NCI-H748 (cell line): ENCODE results near the gene RABGGTA.

Experiments
- DNase-seq: peaks from one replicate; lab custom pipeline; 2025; ENCODE audit not compliant: unreplicated experiment; lab: John Stamatoyannopoulos, UW

The RABGGTA gene

GRCh38 chr14:24280797-24281460 is 9.5 kb upstream of the RABGGTA start:
- no peak for DNase-seq

GRCh38 chr14:24279301-24280186 is 8.1 kb upstream of the RABGGTA start:
- DNase-seq, result peak; percentile 5

DNA sequence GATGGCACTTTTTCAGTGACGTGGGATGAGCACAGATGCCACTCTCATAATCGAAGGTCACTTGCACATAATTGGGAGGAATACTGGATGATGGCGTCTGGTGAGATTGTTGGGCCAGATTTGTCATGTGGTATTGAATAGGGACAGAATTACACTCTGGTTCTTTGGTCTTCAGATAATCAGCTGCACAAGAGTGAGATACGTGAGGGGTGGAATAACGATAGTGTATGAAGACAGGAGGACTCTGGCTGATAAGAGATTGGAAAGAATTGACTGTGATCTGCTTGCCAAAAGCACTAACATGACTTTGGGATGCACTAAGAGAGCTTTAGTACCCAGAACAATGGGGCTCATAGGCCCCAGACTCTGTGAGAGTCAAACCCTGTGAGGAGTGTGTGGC is 7.0 kb upstream of the RABGGTA start:
- no peak for DNase-seq

DNA sequence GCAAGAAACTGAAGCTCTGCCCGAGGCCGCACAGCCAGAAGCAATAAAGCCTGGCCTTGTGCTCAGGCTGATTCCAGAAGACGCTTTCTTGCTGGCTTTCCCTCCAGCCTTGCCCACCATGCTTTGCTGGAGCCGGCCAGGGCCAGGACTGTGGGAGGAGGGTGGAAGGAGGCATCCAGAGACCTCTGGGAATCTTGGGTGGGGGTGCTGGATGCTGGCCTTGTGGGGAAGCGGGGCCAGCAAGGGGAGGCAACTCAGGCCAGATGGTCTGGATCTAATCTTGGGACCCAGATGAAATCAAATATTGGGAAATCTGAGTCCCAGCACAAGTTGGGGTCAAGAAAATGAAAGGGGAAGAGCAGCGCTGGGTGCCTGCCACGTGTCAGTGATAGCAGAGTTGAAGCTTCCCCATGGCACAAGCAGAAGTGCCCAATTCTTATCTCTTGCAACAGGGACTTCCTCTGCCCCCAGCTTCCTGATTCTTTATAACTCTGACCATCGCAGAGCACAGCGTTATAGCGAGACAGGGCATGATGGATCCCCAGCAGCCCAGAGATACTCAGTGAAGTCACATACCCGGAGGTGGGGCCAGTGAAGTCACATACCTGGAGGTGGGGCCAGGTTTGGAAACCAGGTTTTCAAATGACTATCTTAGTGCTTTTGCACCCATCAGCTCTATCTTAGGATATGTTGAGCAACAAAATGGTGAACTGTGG is 6.4 kb upstream of the RABGGTA start:
- DNase-seq, result no peak

DNA sequence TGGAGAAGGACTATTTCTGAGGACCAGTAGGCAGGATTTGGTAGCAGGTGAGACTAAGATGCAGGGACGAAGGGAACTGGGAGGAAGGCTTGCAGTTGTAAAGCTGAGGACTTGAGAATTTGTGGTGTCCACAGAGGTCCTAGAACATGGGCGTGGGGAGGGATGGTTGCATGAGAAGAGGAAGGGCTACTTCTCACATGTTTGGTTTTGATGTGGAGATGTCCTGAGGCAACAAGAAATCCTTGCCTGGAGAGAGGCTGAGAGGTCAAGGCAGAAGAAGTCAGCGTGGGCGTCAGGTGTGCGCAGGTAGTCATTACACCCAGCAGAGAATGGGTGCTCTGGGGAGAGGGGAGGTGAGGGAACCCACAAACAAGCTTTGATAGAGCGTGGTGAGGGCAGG is 5.7 kb upstream of the RABGGTA start:
- DNase-seq, result no peak

GRCh38 chr14:24274101-24274543 is 2.7 kb upstream of the RABGGTA start:
- DNase-seq, result no peak

GRCh38 chr14:24273422-24273998 is 2.1 kb upstream of the RABGGTA start:
- peak; percentile 8 for DNase-seq

DNA sequence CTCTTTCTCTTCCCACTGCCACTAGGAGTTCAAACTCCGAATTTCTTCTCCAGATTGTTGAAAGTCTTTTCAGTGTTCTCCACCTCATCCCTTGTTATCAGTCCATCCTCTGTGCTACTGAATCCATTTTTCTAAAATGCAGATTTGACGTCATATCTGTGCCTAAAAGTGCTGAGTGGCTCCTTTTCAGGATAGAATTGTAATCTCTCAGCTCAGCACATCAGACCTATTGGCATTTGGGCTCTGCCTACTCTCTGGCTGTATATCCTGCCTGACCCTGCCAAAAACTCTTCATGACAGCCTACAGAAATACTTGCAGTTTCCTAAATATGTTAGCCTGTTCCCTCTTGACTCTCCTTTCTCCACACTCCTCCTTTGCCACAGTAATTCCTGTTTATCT is 1.1 kb upstream of the RABGGTA start:
- no peak for DNase-seq

DNA sequence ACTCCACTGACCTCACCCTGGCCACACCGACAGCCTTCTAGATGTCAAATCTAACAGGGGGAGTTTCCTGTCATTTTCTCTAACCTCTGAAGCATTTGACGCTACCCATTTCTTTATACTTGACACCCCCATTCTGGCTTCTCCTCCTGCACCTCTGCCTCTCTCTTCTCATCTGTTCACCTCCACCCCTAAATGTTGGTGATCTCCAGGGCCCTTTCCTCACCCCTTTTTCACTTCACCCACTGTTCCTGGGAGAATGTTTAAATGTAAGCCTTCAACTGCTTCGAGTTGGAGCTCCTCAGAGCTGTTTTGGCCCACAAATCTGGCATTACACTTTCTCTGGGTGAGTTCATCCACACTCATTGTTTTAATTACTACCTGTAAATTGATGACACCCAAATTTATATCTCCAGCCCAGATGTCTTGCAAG is 452 bp upstream of the RABGGTA start:
- DNase-seq, result no peak

DNA sequence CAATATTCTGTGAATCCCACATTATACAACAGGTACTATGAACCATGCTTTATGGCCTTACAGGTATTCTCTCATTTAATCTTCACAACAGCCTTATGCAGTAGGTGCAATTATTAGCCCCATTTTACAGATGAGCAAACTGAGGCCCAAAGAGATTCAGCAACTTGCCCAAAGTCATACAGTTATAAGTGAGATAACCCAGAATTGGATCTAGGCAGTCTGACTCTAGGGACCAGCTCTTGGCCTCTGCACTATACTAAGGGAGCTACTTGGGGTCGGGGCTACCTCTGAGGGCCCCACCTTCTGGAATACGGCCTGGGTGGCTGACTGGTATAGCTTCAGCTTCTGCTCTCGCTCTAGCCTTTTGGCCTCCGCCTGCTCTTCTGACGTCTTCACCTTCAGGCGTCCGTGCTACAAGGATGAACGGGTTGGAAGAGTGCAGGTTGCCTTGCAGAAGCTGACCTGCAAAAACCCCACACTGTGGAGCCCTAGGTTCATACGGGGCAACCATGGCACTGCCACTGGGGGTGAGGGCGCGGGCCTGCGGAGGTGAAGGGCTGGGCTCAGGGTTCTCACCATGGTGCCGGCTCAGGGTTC is 762 bp downstream of the RABGGTA start:
- peak; percentile 56 for DNase-seq

DNA sequence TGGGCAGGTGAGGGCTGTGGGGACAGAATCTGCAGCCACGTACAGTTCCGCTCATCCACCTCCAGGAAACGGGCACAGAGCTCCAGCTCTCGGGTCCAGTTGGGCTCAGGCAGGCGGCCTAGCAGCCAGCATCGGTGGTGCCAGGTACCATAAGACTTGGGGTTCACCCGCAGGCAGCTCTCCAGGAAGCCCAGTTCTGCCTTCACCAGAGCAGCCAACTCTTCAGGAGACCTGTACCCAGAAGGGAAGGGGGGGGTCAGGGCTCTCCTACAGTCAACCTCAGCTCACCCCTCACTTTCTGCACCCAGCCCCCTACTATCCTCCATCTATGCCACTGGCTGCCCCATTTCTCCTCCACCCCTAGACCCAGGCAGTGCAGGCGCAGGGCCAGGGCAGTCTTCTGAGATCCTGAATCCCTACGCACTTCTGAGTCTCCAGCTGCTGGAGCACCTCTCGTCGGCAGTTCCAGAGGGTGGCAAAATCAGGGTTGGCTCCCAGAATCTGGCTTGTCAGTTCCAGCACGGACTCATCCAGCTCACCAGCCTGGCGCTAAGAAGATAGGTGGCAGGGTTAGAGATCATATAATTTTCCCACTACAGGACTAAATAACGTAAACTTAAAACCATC is 1.4 kb downstream of the RABGGTA start:
- no peak for DNase-seq

DNA sequence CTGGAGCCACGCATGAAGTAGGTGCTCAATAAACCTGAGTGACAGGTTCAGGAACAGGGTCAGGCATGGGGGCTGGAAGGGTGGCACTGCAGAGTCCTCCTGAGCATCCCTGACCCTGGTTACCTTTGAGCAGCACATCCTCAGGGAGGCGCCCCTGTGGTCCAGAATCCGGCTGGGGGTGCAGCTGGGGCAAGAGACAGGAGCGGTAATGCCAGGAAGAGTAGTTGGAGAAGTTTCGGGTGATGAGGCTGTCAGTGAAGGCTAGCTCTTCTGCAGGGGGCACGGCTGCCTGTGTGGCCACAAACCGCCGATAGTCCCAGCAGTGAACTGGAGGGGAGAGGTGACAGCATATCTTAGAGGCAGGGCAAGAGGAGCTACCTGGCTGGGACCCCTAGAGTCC is 2.0 kb downstream of the RABGGTA start:
- DNase-seq, result no peak

GRCh38 chr14:24268225-24268624 is 3.2 kb downstream of the RABGGTA start:
- DNase-seq, result no peak

DNA sequence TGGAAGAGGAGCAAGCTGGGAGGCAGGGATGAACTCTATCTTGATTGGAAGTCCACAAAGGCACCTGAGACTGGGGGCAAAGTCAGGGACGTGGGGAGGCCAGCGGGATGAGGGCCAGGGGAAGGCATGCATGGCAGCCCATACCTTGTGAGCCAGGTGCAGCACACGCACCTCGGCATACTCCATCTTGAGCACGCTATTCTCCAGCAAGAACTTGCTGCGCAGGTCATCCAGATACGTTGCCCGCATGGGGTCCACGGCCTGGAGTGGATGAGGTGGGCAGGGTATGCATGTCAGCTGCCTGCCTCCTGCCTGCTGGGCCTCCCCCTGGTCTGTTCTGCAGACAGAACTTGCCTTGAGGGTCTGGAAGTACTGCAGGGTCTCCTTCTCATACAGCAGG is 3.9 kb downstream of the RABGGTA start:
- no peak for DNase-seq

- DNase-seq, result no peak
Observed at GRCh38 chr14:24266344-24267244, 4.8 kb downstream of the RABGGTA start.

DNA sequence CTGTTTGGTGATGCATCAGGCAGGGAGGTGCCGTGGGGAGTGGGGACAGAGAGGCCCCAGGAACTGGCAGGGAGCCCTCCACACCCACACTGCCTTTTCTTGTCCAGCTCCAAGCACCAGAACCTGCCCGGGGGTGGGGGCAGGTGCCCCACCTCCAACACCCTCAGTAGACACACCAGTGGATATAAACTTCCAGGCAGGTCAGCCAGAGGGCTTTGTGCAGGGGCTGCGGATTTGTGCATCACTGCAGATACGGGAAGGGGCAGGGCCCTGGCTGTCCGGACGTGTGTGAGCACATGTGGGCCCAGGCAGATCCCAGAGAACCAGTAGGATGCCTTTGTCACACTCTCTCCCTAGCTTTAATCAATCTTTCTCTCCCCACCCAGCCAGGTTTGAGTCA is 7.1 kb downstream of the RABGGTA start:
- DNase-seq, result no peak

DNA sequence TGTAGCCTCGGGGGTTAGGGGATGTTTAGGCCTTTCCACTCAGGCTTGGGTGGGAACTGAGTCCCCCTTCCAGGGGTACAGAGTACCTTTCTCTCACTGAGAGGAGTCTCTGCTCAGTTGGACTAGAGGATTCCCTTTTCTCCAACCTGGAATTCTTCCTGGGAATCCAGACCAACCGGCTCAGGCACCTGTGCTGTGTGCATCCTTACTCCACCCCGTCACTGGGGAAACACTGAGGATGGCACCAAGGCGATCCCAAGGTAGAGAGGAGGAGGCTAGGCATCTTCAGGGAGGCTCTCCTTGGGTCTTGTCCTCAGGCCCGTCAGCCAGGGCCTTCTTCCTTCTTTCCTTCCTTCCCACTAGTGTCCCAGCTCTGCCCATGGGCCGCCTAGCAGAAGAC is 7.5 kb downstream of the RABGGTA start:
- no peak for DNase-seq

- no peak for DNase-seq
Observed at GRCh38 chr14:24262821-24263733, 8.3 kb downstream of the RABGGTA start, which contains the start of gene TGM1. TGM1 (minus strand) TSS chr14:24263177; CDS start chr14:24262352, 825 bp downstream.
